ENCODE data around the gene DRG2.

The DRG2 gene

GRCh38 chr17:18143044-18143936, 55.5 kb downstream of the DRG2 start:
- no peak for DNase-seq (ENCODE audit: low read depth, low spot score)

GRCh38 chr17:18144261-18144660, 56.5 kb downstream of the DRG2 start:
- DNase-seq (ENCODE audit: low read depth, low spot score): no peak

- DNase-seq (ENCODE audit: low read depth, low spot score): no peak
Measured at GRCh38 chr17:18144855-18145254, 57.1 kb downstream of the DRG2 start.

GRCh38 chr17:18145811-18146210, 58.1 kb downstream of the DRG2 start:
- DNase-seq (ENCODE audit: low read depth, low spot score): no peak

GRCh38 chr17:18146259-18146658, 58.5 kb downstream of the DRG2 start:
- no peak for DNase-seq (ENCODE audit: low read depth, low spot score)

- DNase-seq (ENCODE audit: low read depth, low spot score): no peak
Measured at GRCh38 chr17:18146980-18147379, 59.2 kb downstream of the DRG2 start.

- no peak for DNase-seq (ENCODE audit: low read depth, low spot score)
Measured at GRCh38 chr17:18148586-18148985, 60.8 kb downstream of the DRG2 start.

- DNase-seq (ENCODE audit: low read depth, low spot score): no peak
Measured at GRCh38 chr17:18151290-18151689, 63.5 kb downstream of the DRG2 start.

GRCh38 chr17:18155179-18155578, 67.4 kb downstream of the DRG2 start:
- DNase-seq (ENCODE audit: low read depth, low spot score): no peak

GRCh38 chr17:18156171-18156975, 68.6 kb downstream of the DRG2 start:
- no peak for DNase-seq (ENCODE audit: low read depth, low spot score)

GRCh38 chr17:18156976-18157280, 69.2 kb downstream of the DRG2 start:
- DNase-seq (ENCODE audit: low read depth, low spot score): no peak
